ENCODE data around the gene SSR1. TPM values are rescaled to one million over a fixed set of nuclear protein-coding genes. Genes with fewer than 3 reads are reported as not detected.

Gene SSR1
- total and polyA plus RNA-seq, 9 of the 15 experiments (the other 6 are each of a cell fraction or from before 2014, with no cell fraction given): 87.7 to 220 (median 144) TPM

DNA sequence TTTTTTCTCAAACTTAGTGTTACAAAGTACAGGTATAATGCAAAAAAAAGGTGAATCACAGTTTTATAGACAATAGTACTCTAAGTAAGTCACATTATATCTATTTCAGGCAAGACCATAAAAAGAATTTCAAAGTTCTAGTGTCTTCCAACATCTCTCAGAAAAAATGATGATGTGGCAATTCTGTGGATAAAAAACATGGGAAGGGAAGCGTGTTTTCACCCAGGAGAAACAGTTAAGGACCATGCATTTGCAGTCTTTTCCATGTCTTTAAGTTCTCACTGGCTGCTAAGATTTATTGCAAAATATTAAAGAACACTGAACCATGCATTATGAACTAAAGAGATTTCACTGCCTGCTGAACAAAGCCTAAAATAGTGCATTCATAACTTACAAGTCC lies 1.8 kb downstream of the SSR1 start:
- Histone ChIP-seq H3K9me3 (replicated peaks; ENCODE audit: control insufficient read depth, insufficient read depth, low read depth, low read length) (peaks cover 3% of the 10 kb centered on the region; the same call in 1 of the 2 replicates), H3K27ac (ENCODE audit: extremely low read depth, low read depth, low read length) (no peak overlapping the region; the same call in 2 of the 3 replicates), H3K4me1 (replicated peaks in 1 of 2; ENCODE audit: control insufficient read depth in 2 of 2, insufficient read depth in 2 of 2, low read length in 2 of 2) (peaks cover 19 to 23% of the 10 kb centered on the region in 2 experiments; a peak in 4 of 5 replicates), H3K9ac (ENCODE audit: insufficient read depth in 1 of 2, low read depth in 2 of 2, low read length in 2 of 2) (peak overlapping the region; percentile 14 to 95; a peak in 3 of 4 replicates), H3K27me3 (ENCODE audit: control insufficient read depth in 2 of 2, insufficient read depth in 2 of 2, low read length in 2 of 2) (no peaks in the 10 kb centered on the region), H3K4me3 (peak overlapping the region; percentile 93), H3K79me2 (ENCODE audit: control insufficient read depth, insufficient read depth, low read length) (peaks cover 65% of the 10 kb centered on the region), H3K4me2 (ENCODE audit: insufficient read depth, low read length) (peak overlapping the region; percentile 63), H3K36me3 (ENCODE audit: control insufficient read depth, insufficient read depth, low read length) (peaks cover 48% of the 10 kb centered on the region), H4K20me1 (replicated peaks; ENCODE audit: control insufficient read depth, insufficient read depth, low read length) (no peaks in the 10 kb centered on the region; the same call in 1 of the 2 replicates), H3K9me1 (ENCODE audit: control insufficient read depth, insufficient read depth, low read length) (no peaks in the 10 kb centered on the region), H2AFZ (ENCODE audit: low read depth, low read length) (no peak overlapping the region)
- intact Hi-C loops (cut with micrococcal nuclease): no loop called here
- DNase-seq (ENCODE audit: extremely low read depth in 1 of 4, low spot score in 3 of 4) (no peak), FAIRE-seq (no peak), ATAC-seq (no peak)
- ChIA-PET POLR2A (interaction anchor here (0.5 to 2.5 kb wide), 3 partner anchors 11 to 19 kb away, joined by 4 to 14 read pairs (median 7); no protein-coding TSS in a partner anchor), CTCF (ENCODE audit: low intra/inter-chr PET ratio) (no interaction called here)
- in situ Hi-C loops (cut with MboI): no loop called here
- no TSS peak for BruUV-seq (replicated peaks)
- 33% methylated on average over 1 of the region's 1 CpG for WGBS (ENCODE audit: insufficient coverage, low coverage, missing lambda C conversion rate)
- TF ChIP-seq ADNP (tag; IDR thresholded peaks at IDR 0.05): no peak
- TF ChIP-seq, protein P1, sequence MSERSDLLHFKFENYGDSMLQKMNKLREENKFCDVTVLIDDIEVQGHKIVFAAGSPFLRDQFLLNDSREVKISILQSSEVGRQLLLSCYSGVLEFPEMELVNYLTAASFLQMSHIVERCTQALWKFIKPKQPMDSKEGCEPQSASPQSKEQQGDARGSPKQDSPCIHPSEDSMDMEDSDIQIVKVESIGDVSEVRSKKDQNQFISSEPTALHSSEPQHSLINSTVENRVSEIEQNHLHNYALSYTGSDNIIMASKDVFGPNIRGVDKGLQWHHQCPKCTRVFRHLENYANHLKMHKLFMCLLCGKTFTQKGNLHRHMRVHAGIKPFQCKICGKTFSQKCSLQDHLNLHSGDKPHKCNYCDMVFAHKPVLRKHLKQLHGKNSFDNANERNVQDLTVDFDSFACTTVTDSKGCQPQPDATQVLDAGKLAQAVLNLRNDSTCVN (CRISPR knock-in tag; IDR thresholded peaks at IDR 0.05): no peak
- TF ChIP-seq, protein P2, sequence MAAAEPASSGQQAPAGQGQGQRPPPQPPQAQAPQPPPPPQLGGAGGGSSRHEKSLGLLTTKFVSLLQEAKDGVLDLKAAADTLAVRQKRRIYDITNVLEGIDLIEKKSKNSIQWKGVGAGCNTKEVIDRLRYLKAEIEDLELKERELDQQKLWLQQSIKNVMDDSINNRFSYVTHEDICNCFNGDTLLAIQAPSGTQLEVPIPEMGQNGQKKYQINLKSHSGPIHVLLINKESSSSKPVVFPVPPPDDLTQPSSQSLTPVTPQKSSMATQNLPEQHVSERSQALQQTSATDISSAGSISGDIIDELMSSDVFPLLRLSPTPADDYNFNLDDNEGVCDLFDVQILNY (CRISPR knock-in tag; IDR thresholded peaks at IDR 0.05): no peak
- no peak for TF ChIP-seq ZNF121 (CRISPR knock-in tag; conservative IDR thresholded peaks at IDR 0.05)
- TF ChIP-seq, protein P3, sequence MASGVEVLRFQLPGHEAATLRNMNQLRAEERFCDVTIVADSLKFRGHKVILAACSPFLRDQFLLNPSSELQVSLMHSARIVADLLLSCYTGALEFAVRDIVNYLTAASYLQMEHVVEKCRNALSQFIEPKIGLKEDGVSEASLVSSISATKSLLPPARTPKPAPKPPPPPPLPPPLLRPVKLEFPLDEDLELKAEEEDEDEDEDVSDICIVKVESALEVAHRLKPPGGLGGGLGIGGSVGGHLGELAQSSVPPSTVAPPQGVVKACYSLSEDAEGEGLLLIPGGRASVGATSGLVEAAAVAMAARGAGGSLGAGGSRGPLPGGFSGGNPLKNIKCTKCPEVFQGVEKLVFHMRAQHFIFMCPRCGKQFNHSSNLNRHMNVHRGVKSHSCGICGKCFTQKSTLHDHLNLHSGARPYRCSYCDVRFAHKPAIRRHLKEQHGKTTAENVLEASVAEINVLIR (CRISPR knock-in tag; IDR thresholded peaks at IDR 0.05): no peak
- peak; percentile 99 for TF ChIP-seq ZNF316 (IDR thresholded peaks at IDR 0.05)
- peak; percentile 97 for TF ChIP-seq C11orf30 (IDR thresholded peaks at IDR 0.05; ENCODE audit: low read depth)
- TF ChIP-seq, protein P4, sequence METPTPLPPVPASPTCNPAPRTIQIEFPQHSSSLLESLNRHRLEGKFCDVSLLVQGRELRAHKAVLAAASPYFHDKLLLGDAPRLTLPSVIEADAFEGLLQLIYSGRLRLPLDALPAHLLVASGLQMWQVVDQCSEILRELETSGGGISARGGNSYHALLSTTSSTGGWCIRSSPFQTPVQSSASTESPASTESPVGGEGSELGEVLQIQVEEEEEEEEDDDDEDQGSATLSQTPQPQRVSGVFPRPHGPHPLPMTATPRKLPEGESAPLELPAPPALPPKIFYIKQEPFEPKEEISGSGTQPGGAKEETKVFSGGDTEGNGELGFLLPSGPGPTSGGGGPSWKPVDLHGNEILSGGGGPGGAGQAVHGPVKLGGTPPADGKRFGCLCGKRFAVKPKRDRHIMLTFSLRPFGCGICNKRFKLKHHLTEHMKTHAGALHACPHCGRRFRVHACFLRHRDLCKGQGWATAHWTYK (CRISPR knock-in tag; IDR thresholded peaks at IDR 0.05): no peak
- TF ChIP-seq ZNF77 (CRISPR knock-in tag; IDR thresholded peaks at IDR 0.05): no peak
- TF ChIP-seq ZNF3 (CRISPR knock-in tag; IDR thresholded peaks at IDR 0.05): no peak
- peak; percentile 95 for TF ChIP-seq MAFG (tag; conservative IDR thresholded peaks at IDR 0.05)
- TF ChIP-seq TCF7L2 (IDR thresholded peaks at IDR 0.05; ENCODE audit: low read depth, low read length): no peak
- no peak for TF ChIP-seq TEAD1 (CRISPR knock-in tag; IDR thresholded peaks at IDR 0.05)
- peak; percentile 98 for TF ChIP-seq MAFF (IDR thresholded peaks at IDR 0.05; ENCODE audit: low read length)
- TF ChIP-seq FOXJ3 (CRISPR knock-in tag; IDR thresholded peaks at IDR 0.05): no peak
- TF ChIP-seq TAF15 (IDR thresholded peaks at IDR 0.05; ENCODE audit: low read depth, low read length): no peak
- no peak for TF ChIP-seq ZNF140 (CRISPR knock-in tag; IDR thresholded peaks at IDR 0.05)
